H9 (cell line): ENCODE data around the gene OR4E1. TPM values are rescaled to one million over a fixed set of nuclear protein-coding genes. Genes with fewer than 3 reads are reported as not detected.

Experiments used
- DNase-seq: peaks from one replicate; pipeline ENCODE4 v3.0.0-alpha.2; 2017
- H2AFZ ChIP-seq: one replicate; pipeline ENCODE4 v1.6.1; 2013; ENCODE audit warnings: mild to moderate bottlenecking, low read length, control low read depth, moderate library complexity
- H2AK5ac ChIP-seq: 2 replicates; pipeline ENCODE4 v1.6.1; 2013; ENCODE audit warnings: low read length, control low read depth, mixed read lengths; ENCODE audit not compliant: insufficient read length
- H2BK120ac ChIP-seq: one replicate; pipeline ENCODE4 v1.6.1; 2013; ENCODE audit warnings: low read depth, mild to moderate bottlenecking, low read length, control low read depth, inconsistent platforms; ENCODE audit not compliant: poor library complexity, severe bottlenecking
- H2BK12ac ChIP-seq: 2 replicates; pipeline ENCODE4 v1.6.1; 2013; ENCODE audit warnings: low read length, control low read depth, mixed read lengths, low read depth; ENCODE audit not compliant: insufficient read length
- H2BK15ac ChIP-seq: 2 replicates; pipeline ENCODE4 v1.6.1; 2013; ENCODE audit warnings: low read depth, low read length, control low read depth
- H2BK20ac ChIP-seq: one replicate; pipeline ENCODE4 v1.6.1; 2013; ENCODE audit warnings: low read depth, mild to moderate bottlenecking, low read length, control low read depth, inconsistent platforms; ENCODE audit not compliant: poor library complexity, severe bottlenecking
- H2BK5ac ChIP-seq: 2 replicates; pipeline ENCODE4 v1.6.1; 2013; ENCODE audit warnings: low read length, control low read depth, mixed read lengths; ENCODE audit not compliant: insufficient read length
- H3K14ac ChIP-seq: 2 replicates; pipeline ENCODE4 v1.6.1; 2013; ENCODE audit warnings: low read length, control low read depth; ENCODE audit not compliant: insufficient read depth
- H3K18ac ChIP-seq: 2 replicates; pipeline ENCODE4 v1.6.1; 2013; ENCODE audit warnings: low read depth, mild to moderate bottlenecking, mixed read lengths, low read length, control low read depth; ENCODE audit not compliant: insufficient read length
- H3K23ac ChIP-seq: 2 replicates; pipeline ENCODE4 v1.6.1; 2013; ENCODE audit warnings: low read length, control low read depth, mixed read lengths, low read depth; ENCODE audit not compliant: insufficient read length
- H3K23me2 ChIP-seq: 2 replicates; pipeline ENCODE4 v1.6.1; 2013; ENCODE audit warnings: low read depth, mild to moderate bottlenecking, mixed read lengths, low read length, control low read depth; ENCODE audit not compliant: insufficient read length, poor library complexity, severe bottlenecking
- H3K27ac ChIP-seq: 2 replicates; pipeline ENCODE4 v1.5.1; 2013; ENCODE audit warnings: low read length, control low read depth, mixed read lengths, low read depth; ENCODE audit not compliant: insufficient read length
- H3K27me3 ChIP-seq: 2 replicates; pipeline ENCODE4 v1.6.1; 2013; ENCODE audit warnings: low read length, control low read depth, inconsistent platforms; ENCODE audit not compliant: insufficient read depth
- H3K4ac ChIP-seq: 2 replicates; pipeline ENCODE4 v1.6.1; 2013; ENCODE audit warnings: low read depth, mild to moderate bottlenecking, control low read depth, inconsistent platforms, low read length, moderate library complexity
- H3K4me1 ChIP-seq: 2 replicates; pipeline ENCODE4 v1.6.1; 2013; ENCODE audit warnings: low read length, control low read depth, inconsistent platforms; ENCODE audit not compliant: insufficient read depth
- H3K4me2 ChIP-seq: 2 replicates; pipeline ENCODE4 v1.6.1; 2013; ENCODE audit warnings: low read length, control low read depth, mixed read lengths; ENCODE audit not compliant: insufficient read length, insufficient read depth
- H3K56ac ChIP-seq: 2 replicates; pipeline ENCODE4 v1.6.1; 2013; ENCODE audit warnings: low read depth, mild to moderate bottlenecking, mixed read lengths, low read length, control low read depth; ENCODE audit not compliant: insufficient read length
- H3K79me1 ChIP-seq: 2 replicates; pipeline ENCODE4 v1.6.1; 2013; ENCODE audit warnings: low read depth, mild to moderate bottlenecking, moderate library complexity, low read length, control low read depth, inconsistent platforms; ENCODE audit not compliant: insufficient read depth, poor library complexity, severe bottlenecking
- H3K79me2 ChIP-seq: 2 replicates; pipeline ENCODE4 v1.6.1; 2013; ENCODE audit warnings: low read length, control low read depth, inconsistent platforms; ENCODE audit not compliant: insufficient read depth
- H3K9ac ChIP-seq: 2 replicates; pipeline ENCODE4 v1.6.1; 2013; ENCODE audit warnings: low read length, control low read depth, mixed read lengths; ENCODE audit not compliant: insufficient read length; ENCODE audit errors: extremely low read depth
- H3K9me3 ChIP-seq: one replicate; pipeline ENCODE4 v1.6.1; 2013; ENCODE audit warnings: low read depth, low read length, inconsistent platforms; ENCODE audit not compliant: control insufficient read depth
- H3T11ph ChIP-seq: one replicate; pipeline ENCODE4 v1.6.1; 2013; ENCODE audit warnings: mild to moderate bottlenecking, low read length, control low read depth, inconsistent platforms
- H4K20me1 ChIP-seq: one replicate; pipeline ENCODE4 v1.6.1; 2013; ENCODE audit not compliant: control insufficient read depth, insufficient read length, insufficient read depth
- H4K5ac ChIP-seq: 2 replicates; pipeline ENCODE4 v1.6.1; 2013; ENCODE audit warnings: low read depth, mild to moderate bottlenecking, mixed read lengths, low read length, control low read depth; ENCODE audit not compliant: insufficient read length
- H4K8ac ChIP-seq: replicated peaks from 2 replicates; pipeline ENCODE4 v1.6.1; 2013; ENCODE audit warnings: low read length, control low read depth, mixed read lengths, low read depth; ENCODE audit not compliant: insufficient read length
- H4K91ac ChIP-seq: 2 replicates; pipeline ENCODE4 v1.6.1; 2013; ENCODE audit warnings: low read depth, mild to moderate bottlenecking, moderate library complexity, mixed read lengths, low read length, control low read depth; ENCODE audit not compliant: insufficient read length
- H3K27ac Mint-ChIP-seq, 3 experiments: 2 replicates in 2 of 3; 3 replicates in 1 of 3; pipeline ENCODE4 v1.8.0; 2020 to 2021; ENCODE audit warnings: mixed read lengths in 3 of 3, mild to moderate bottlenecking in 1 of 3, moderate library complexity in 1 of 3
- H3K27me3 Mint-ChIP-seq: 2 replicates; pipeline ENCODE4 v1.8.0; 2021; ENCODE audit warnings: low read depth, mild to moderate bottlenecking, moderate library complexity, mixed read lengths
- H3K36me3 Mint-ChIP-seq, 3 experiments: 2 replicates in 2 of 3; 3 replicates in 1 of 3; pipeline ENCODE4 v1.8.0; 2020 to 2021; ENCODE audit warnings: low read depth in 3 of 3, mixed read lengths in 3 of 3; ENCODE audit not compliant: insufficient read depth in 1 of 3
- H3K4me1 Mint-ChIP-seq, 2 experiments: 2 replicates each; pipeline ENCODE4 v1.8.0; 2020; ENCODE audit warnings: mixed read lengths in 2 of 2
- H3K4me3 Mint-ChIP-seq, 2 experiments: 2 replicates in 1 of 2; 3 replicates in 1 of 2; pipeline ENCODE4 v1.8.0; 2020 to 2021; ENCODE audit warnings: mild to moderate bottlenecking in 2 of 2, mixed read lengths in 2 of 2, moderate library complexity in 1 of 2
- H3K9me3 Mint-ChIP-seq, 2 experiments: 2 replicates in 1 of 2; 3 replicates in 1 of 2; pipeline ENCODE4 v1.8.0; 2020; ENCODE audit warnings: mild to moderate bottlenecking in 2 of 2, mixed read lengths in 2 of 2, moderate library complexity in 1 of 2
- CTCF ChIP-seq: fragments of 200-600 bp; sonication (generic); conservative IDR thresholded peaks from 3 replicates; pipeline ENCODE4 v1.8.0; 2021; ENCODE audit warnings: antibody characterized with exemption, mild to moderate bottlenecking
- WGBS: extraction: QIAGEN DNeasy Blood & Tissue Kit; methylation state at CpG from one replicate; pipeline ENCODE4 v1.1.7; 2013; ENCODE audit warnings: missing lambda C conversion rate, low lambda C conversion rate, mixed read lengths; ENCODE audit not compliant: insufficient read length; ENCODE audit errors: extremely low coverage; 5-methylcytosine and 5-hydroxymethylcytosine counted together
- total RNA-seq: library from RNA; stranded (reverse); gene quantifications from 2 replicates; pipeline ENCODE4 v1.2.1, GENCODE V29; 2021

The OR4E1 gene
- total RNA-seq, 1 experiment from 2014 or later: not detected

GRCh38 chr14:21672116-21672515, 1.5 kb downstream of the OR4E1 start:
- Histone ChIP-seq H3K27ac (no peak overlapping the region), H3K4ac (no peak overlapping the region), H4K5ac (no peak overlapping the region), H2BK20ac (no peak overlapping the region), H2BK12ac (no peak overlapping the region), H3K79me2 (no peaks in the 10 kb centered on the region), H3K14ac (no peak overlapping the region), H3K23ac (no peak overlapping the region), H3T11ph (no peak overlapping the region), H4K91ac (no peak overlapping the region), H3K9ac (no peak overlapping the region), H2AFZ (no peak overlapping the region), H3K23me2 (no peaks in the 10 kb centered on the region), H4K8ac (no peak overlapping the region), H3K9me3 (no peaks in the 10 kb centered on the region), H2BK5ac (no peak overlapping the region), H3K79me1 (no peaks in the 10 kb centered on the region), H3K56ac (no peak overlapping the region), H2AK5ac (no peak overlapping the region), H2BK15ac (no peak overlapping the region), H4K20me1 (no peaks in the 10 kb centered on the region), H3K18ac (no peak overlapping the region), H3K4me1 (no peaks in the 10 kb centered on the region), H3K4me2 (no peak overlapping the region), H2BK120ac (no peak overlapping the region), H3K27me3 (no peaks in the 10 kb centered on the region)
- Mint-ChIP-seq H3K9me3 (peaks cover 5 to 13% of the 10 kb centered on the region in 2 experiments; a peak in 4 of 5 replicates), H3K27ac (no peak overlapping the region), H3K36me3 (no peaks in the 10 kb centered on the region), H3K4me1 (no peaks in the 10 kb centered on the region), H3K27me3 (peaks cover 6% of the 10 kb centered on the region), H3K4me3 (no peak overlapping the region)
- no CpG with 5 or more reads among the region's 1 CpG for WGBS
- no peak for DNase-seq
- TF ChIP-seq CTCF: no peak
